HL-60 (cell line): ENCODE measurements around the gene IL12RB1.

Experiments
- DNase-seq, 2 experiments: peaks; one replicate each; pipeline ENCODE4 v3.0.0-alpha.2; 2010 to 2020; ENCODE audit warnings: low read depth in 1 of 2, low spot score in 1 of 2
- H3K27ac ChIP-seq: fragments of 250-450 bp; sonication (Bioruptor Pico); replicated peaks from 2 replicates; pipeline ENCODE4 v1.5.1; 2020; ENCODE audit warnings: mild to moderate bottlenecking, moderate library complexity
- H3K27me3 ChIP-seq: fragments of 250-450 bp; sonication (Bioruptor Pico); 2 replicates; pipeline ENCODE4 v1.5.1; 2021; ENCODE audit warnings: mild to moderate bottlenecking, moderate library complexity; ENCODE audit not compliant: insufficient read depth, poor library complexity, severe bottlenecking
- H3K4me3 ChIP-seq: replicated peaks from 2 replicates; pipeline ENCODE4 v1.5.1; 2011; ENCODE audit warnings: mild to moderate bottlenecking, control low read depth, low read length; ENCODE audit not compliant: insufficient read depth
- CTCF ChIP-seq: IDR thresholded peaks from one replicate; pipeline ENCODE4 v1.5.1; 2011; ENCODE audit warnings: low read length, control low read depth, inconsistent platforms; ENCODE audit not compliant: insufficient read depth
- GABPA ChIP-seq: IDR thresholded peaks from 2 replicates; pipeline ENCODE4 v1.6.1; 2012; ENCODE audit warnings: low read depth
- POLR2AphosphoS5 ChIP-seq: IDR thresholded peaks from 2 replicates; pipeline ENCODE4 v1.6.1; 2012; ENCODE audit warnings: low read depth
- REST ChIP-seq: IDR thresholded peaks from 2 replicates; pipeline ENCODE4 v1.6.1; 2012; ENCODE audit warnings: low read depth; ENCODE audit not compliant: insufficient replicate concordance
- SPI1 ChIP-seq: IDR thresholded peaks from 2 replicates; pipeline ENCODE4 v1.6.1; 2012; ENCODE audit warnings: low read depth, mild to moderate bottlenecking, borderline replicate concordance

IL12RB1 gene

GRCh38 chr19:18053576-18054219 is 33.0 kb downstream of the IL12RB1 start:
- no peak for DNase-seq
- H3K27ac ChIP-seq: no peak overlapping the region
- H3K4me3 ChIP-seq: no peak overlapping the region
- TF ChIP-seq REST: no peak
- TF ChIP-seq POLR2AphosphoS5: no peak
- no peak for TF ChIP-seq CTCF
- no peak for TF ChIP-seq GABPA
- no peaks in the 10 kb centered on the region for H3K27me3 ChIP-seq

GRCh38 chr19:18051887-18052286 is 34.8 kb downstream of the IL12RB1 start:
- TF ChIP-seq POLR2AphosphoS5 (no peak), SPI1 (no peak), CTCF (no peak), GABPA (no peak), REST (no peak)
- Histone ChIP-seq H3K4me3 (no peak overlapping the region), H3K27ac (no peak overlapping the region)

GRCh38 chr19:18049385-18049784 is 37.3 kb downstream of the IL12RB1 start:
- Histone ChIP-seq H3K27ac (no peak overlapping the region), H3K4me3 (no peak overlapping the region), H3K27me3 (no peaks in the 10 kb centered on the region)
- TF ChIP-seq SPI1 (no peak; the same call in 1 of the 2 replicates), REST (no peak), CTCF (no peak), POLR2AphosphoS5 (no peak), GABPA (no peak)
- no peak for DNase-seq

More at GRCh38 chr19:18051887-18052286, 34.8 kb downstream of the IL12RB1 start:
- no peak for DNase-seq
- no peaks in the 10 kb centered on the region for H3K27me3 ChIP-seq
